GM18951 (cell line): ENCODE measurements around the gene ZDHHC8.

ENCODE experiments used
- POLR2A ChIP-seq: IDR thresholded peaks from 4 replicates; pipeline ENCODE4 v1.6.1; 2011; ENCODE audit warnings: mild to moderate bottlenecking; ENCODE audit not compliant: insufficient read length, insufficient read depth; ENCODE audit errors: extremely low read depth
- in situ Hi-C: fragments of 300-500 bp; cut with MboI; formaldehyde crosslinking; loops from one replicate; pipeline ENCODE4 v1.12.0; 2022; ENCODE audit warnings: low sequenced_read_pairs, mixed read lengths, inconsistent platforms; ENCODE audit not compliant: unreplicated experiment

ZDHHC8 gene

DNA sequence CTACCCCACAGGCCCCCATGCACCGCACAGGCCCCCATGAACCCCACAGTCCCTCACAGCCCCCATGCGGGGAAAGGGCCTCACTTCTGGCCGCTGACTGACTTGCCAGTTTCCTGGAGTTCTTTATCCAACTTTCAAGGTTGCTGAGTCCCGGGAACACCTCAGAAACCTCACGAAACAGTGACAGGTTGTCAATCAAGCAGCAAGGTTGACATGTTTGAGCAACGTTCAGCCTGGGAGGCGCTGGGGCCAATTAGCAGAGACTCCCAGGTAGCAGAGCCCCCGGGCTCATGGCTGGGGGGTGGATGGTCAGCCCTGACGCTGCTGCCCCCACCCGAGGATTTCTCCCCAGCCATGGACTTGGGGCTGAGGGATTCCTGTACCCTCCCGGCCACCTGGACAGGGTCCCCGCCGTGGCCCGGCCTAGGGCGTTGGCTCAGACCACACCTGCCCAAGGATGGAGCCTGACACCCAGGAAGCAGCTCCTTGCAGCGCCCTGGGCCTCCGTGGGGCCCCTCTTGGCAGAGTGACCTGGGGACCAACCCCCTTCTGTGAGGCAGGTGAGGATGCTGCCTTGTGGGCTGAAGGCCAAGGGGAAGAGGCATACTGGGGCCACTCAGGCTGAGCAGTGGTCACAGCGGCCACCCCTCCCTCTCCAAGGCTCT is 53.0 kb downstream of the ZDHHC8 start:
- in situ Hi-C loops = no loop called here
- no peak for TF ChIP-seq POLR2A

GRCh38 chr22:20185750-20186149 is 54.1 kb downstream of the ZDHHC8 start:
- TF ChIP-seq POLR2A = no peak
- in situ Hi-C loops = no loop called here

DNA sequence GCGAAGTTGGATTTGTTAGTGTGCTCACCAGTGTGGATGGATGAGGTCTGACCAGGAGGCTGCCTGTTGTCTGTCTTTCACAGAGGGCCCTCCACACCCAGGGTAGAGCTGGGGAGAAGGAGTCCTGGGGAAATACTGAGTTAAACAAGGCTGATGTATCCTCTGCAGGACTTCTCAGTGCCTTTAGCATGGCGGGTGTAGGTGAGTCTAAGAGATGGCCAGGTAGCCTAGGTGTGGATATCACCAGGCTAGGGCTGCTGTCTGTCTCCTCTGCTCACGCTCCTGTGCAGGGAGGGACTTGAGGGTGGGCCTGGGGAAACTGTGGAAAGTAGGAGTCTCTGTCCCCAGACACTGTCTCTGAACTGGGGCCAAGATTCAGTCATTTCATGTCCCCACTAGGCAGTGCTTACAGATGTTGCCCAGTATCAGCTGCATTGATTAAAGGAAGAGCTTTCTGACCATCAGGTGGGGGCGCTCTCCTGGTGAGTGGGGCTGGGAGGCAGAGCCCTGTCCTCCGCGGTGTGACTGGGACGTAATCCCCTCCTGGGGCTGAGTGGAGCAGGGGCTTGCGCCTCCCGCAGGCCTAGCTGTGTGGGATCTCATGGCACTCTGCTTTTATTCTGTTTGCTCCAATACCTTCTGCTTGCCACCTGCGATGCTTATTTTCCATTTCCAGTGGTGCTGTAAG is 54.7 kb downstream of the ZDHHC8 start:
- TF ChIP-seq POLR2A = no peak
- in situ Hi-C loops = no loop called here

GRCh38 chr22:20186871-20187546 is 55.4 kb downstream of the ZDHHC8 start:
- in situ Hi-C loops = no loop called here
- TF ChIP-seq POLR2A = no peak

DNA sequence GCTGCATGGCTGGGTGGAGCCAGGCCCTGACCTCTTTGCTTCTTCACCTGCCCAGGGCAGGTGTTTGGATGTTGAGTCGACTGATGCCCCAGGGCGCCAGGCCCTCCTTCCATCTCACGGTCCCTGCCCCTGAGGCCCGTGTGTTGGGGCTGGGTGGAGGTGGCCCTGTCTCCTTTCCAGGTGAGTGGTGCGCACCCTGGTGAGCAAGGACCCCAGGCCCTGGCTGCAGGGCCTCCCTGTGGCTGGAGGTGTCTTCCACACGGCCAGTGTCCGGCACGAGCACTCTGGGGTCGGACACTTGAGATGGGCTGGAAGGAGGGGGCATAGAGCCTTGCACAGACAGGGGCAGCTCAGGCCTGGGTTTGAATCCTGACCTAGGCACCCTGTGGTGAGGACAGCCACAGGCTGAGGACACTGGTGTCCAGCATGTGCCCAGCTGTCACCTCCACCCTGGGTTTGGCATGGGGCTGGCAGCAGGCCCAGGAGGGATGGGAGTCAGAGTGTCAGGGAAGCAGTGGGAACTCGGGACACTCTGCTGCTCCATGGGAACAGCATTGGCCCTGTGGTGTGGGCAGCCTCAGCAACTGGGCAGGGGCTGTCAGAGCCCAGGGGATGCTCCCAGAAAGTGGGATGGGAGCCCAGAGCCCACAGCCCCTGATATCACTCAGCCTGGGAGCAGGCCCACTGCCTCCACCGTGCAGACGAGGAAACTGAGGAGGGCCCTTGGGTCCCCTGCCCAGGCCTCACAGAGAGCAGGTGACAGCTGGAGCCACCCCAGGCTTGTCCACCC is 56.4 kb downstream of the ZDHHC8 start:
- TF ChIP-seq POLR2A = no peak
- in situ Hi-C loops = no loop called here

GRCh38 chr22:20188567-20188877 is 56.9 kb downstream of the ZDHHC8 start:
- TF ChIP-seq POLR2A = no peak
- in situ Hi-C loops = no loop called here

DNA sequence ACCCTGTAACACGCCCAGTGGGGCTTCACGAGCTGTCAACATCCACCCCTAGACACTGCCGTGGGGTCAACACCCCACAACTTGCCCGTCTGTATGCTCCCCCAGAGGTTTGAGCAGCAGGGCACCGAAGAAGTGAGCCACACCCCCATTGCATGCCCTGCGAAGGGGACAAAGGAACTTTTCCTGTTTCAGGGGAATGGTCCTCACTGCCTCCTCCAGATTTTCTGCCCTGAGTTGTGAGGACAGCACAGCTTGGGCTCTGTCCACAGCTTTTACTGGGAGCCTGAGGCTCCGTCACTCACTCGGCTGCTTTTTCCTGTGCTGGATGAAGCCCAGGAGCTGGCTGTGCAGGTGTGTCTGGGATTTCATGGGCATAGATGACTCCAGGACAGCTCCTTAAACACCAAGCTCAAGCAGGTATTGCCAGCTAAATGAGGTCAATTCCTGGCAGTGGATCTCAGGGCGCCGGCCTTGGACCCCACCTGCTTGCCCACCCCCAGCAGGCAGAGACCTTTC is 59.5 kb downstream of the ZDHHC8 start:
- TF ChIP-seq POLR2A = no peak
- in situ Hi-C loops = no loop called here

DNA sequence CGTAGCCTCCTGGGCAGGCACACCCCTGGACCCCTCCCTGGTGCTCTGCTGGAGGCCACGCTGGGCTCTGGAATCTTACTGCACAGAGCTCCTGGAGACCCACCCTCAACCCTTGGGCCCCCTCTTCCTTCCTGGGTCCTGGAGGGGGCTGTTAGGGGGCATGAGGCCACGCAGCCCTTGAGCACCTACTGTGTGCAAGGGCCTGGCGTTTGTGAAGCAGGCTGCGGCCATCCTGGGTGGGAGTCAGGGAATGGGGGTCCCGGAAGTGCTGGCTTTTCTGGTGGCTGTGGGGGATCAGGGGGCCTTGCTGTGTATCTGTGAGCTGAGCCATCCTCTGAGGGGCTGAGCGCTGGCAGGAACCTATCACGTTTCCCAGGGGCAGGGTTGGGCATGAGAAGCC is 60.2 kb downstream of the ZDHHC8 start:
- no peak for TF ChIP-seq POLR2A
- in situ Hi-C loops = no loop called here

DNA sequence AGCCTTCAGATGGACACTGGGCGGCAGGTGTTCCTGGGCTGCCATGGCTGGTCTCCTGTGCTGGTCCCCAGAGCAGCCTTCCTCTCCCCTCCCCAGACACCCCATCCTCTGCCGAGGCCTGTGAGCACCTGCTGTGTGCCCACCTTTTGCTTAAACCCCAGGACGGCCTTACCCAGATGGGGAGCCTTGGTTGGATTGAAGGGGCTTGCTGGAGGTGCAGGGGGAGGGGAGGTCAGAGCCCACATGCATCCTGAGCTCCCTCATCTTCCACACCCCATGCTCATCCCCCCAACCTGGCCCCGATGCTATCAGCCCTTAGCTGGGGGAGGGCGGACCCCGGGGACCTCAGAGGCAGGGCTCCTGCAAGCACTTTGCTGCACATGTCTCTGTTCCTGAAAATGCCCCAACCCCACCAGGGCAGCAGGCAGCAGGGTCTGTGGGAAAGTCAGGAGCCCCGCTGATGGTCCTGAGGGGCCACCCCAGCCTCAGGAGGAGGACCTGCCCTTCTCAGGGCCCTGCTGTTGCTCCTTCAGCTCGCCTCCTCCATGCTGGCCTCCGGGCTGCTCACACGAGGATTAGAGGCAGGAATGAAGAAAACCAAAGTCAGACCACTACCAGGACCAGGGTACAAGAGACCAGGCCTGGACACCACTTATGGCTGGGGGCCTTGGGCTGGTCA is 60.8 kb downstream of the ZDHHC8 start:
- in situ Hi-C loops = no loop called here
- no peak for TF ChIP-seq POLR2A

GRCh38 chr22:20192972-20193760 is 61.6 kb downstream of the ZDHHC8 start:
- in situ Hi-C loops = no loop called here
- no peak for TF ChIP-seq POLR2A

DNA sequence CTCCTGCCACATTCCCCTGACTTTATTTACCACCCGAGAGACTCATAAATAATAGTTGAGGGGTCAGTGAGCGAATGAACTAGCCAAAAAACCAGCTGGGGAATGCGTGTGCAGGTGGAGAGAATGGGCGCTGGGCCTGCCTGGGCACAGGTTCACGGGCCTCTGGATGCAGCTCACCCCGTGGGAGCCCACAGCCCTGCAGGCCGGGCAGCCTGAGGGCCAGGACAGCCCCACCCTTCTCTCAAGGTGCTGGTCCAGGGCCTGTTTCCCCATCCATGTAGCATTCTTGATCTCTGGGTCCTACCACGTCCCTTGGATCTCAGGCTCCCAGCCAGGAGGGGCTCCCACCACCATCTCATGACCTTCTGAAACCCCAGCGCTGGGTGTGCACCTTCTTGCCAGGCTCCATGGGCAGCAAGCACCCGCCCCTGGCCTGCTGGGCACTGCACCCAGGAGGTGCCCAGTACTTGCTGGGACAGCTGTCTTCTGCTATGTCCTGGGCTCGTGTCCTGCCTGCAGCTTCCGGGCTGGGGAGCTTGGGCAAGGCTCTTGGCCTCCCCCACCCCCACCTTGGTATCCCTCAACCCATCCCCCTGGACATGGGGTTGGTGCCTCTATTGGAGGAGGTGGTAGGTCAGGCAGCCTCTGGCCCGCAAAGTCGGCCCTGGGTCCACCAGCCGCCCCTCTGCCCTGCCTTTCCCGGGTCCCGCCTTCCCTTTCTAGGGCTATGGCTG is 62.3 kb downstream of the ZDHHC8 start:
- in situ Hi-C loops = no loop called here

GRCh38 chr22:20194681-20195593 is 63.3 kb downstream of the ZDHHC8 start:
- in situ Hi-C loops = no loop called here
- no peak for TF ChIP-seq POLR2A

More for the DNA sequence above, 62.3 kb downstream of the ZDHHC8 start:
- TF ChIP-seq POLR2A = no peak
